ENCODE results near the gene PKHD1.

DNA sequence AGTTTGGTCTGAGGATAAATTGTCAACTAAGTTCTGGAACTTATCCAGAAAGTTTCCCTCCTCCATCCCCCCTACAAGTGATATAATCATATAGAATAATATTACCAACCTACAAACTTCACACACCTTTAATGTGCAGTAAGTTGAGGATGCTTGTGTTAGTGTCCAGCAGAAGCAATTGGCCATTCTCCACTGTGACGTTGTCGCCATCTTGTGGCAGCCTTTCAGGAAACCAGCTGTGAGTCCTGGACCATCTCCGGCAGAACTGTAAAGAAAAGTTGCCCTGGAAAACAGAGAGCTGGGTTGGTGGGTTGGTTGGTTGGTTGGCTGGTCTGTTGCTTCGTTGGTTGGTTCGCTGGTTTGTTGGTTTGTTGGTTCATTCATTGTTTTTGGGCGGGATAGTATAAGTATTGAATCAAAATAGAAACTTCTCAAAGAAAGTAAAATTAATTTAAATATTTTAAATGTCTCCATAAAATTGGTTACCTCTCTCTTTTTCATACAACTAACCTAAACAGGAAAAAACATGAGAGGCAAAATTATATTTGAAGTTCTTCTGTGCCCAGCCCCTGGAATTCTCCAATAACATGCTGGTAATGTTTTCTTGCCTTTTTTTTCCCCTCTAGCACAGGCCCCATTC lies 127.5 kb downstream of the PKHD1 start:
- TF ChIP-seq, protein P1, sequence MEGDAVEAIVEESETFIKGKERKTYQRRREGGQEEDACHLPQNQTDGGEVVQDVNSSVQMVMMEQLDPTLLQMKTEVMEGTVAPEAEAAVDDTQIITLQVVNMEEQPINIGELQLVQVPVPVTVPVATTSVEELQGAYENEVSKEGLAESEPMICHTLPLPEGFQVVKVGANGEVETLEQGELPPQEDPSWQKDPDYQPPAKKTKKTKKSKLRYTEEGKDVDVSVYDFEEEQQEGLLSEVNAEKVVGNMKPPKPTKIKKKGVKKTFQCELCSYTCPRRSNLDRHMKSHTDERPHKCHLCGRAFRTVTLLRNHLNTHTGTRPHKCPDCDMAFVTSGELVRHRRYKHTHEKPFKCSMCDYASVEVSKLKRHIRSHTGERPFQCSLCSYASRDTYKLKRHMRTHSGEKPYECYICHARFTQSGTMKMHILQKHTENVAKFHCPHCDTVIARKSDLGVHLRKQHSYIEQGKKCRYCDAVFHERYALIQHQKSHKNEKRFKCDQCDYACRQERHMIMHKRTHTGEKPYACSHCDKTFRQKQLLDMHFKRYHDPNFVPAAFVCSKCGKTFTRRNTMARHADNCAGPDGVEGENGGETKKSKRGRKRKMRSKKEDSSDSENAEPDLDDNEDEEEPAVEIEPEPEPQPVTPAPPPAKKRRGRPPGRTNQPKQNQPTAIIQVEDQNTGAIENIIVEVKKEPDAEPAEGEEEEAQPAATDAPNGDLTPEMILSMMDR (IDR thresholded peaks at IDR 0.05; ENCODE audit: low read length), result peak; percentile 74
- TF ChIP-seq EZH2 (IDR thresholded peaks at IDR 0.05; ENCODE audit: borderline replicate concordance, low read length), result no peak

Data from OCI-LY1 (cell line).